HEK293 (cell line): ENCODE results near the gene FADS1.

Experiments used
- CTCF ChIA-PET: fragments of 350-600 bp; formaldehyde crosslinking; extraction: SDS; loops from one replicate; lab custom pipeline; 2021; ENCODE audit warnings: antibody characterized with exemption; lab: Yijun Ruan, JAX
- POLR2A ChIA-PET: fragments of 300-600 bp; formaldehyde crosslinking; extraction: SDS; loops from one replicate; lab custom pipeline; 2020; ENCODE audit warnings: antibody characterized with exemption, inconsistent platforms; lab: Yijun Ruan, JAX
- H3K27ac ChIP-seq: fragments of 200-500 bp; sonication (Bioruptor generic); 2 replicates; pipeline ENCODE4 v1.5.1; 2014; ENCODE audit warnings: low read depth, low read length, control low read depth, inconsistent platforms; ENCODE audit errors: extremely low read depth
- H3K36me3 ChIP-seq, 2 experiments: fragments of 200-500 bp in 1 of 2; sonication (Bioruptor generic) in 1 of 2; 1 replicate in 1 of 2; 2 replicates in 1 of 2; pipeline ENCODE4 v1.5.1; 2014 to 2017; ENCODE audit warnings: inconsistent platforms in 2 of 2, low read length in 2 of 2; ENCODE audit not compliant: control insufficient read depth in 2 of 2, insufficient read depth in 1 of 2
- H3K4me1 ChIP-seq: fragments of 200-500 bp; sonication (Bioruptor generic); 2 replicates; pipeline ENCODE4 v1.5.1; 2014; ENCODE audit warnings: mild to moderate bottlenecking, low read length, inconsistent platforms; ENCODE audit not compliant: control insufficient read depth, insufficient read depth
- H3K4me3 ChIP-seq: 2 replicates; pipeline ENCODE4 v1.5.1; 2011; ENCODE audit warnings: low read depth, mild to moderate bottlenecking, control low read depth, low read length, moderate library complexity
- H3K9me3 ChIP-seq: fragments of 200-500 bp; sonication (Bioruptor generic); 2 replicates; pipeline ENCODE4 v1.5.1; 2014; ENCODE audit warnings: low read depth, low read length, inconsistent platforms; ENCODE audit not compliant: control insufficient read depth, insufficient read depth
- GLIS1 ChIP-seq: fragments of 450-650 bp; formaldehyde crosslinking; IDR thresholded peaks from 2 replicates; pipeline ENCODE4 v1.5.1; 2016; ENCODE audit warnings: missing biosample characterization, missing genetic modification characterization
- WT1 ChIP-seq: fragments of 450-650 bp; formaldehyde crosslinking; IDR thresholded peaks from 2 replicates; pipeline ENCODE4 v1.5.1; 2016; ENCODE audit warnings: missing biosample characterization, missing genetic modification characterization
- ZBTB17 ChIP-seq: fragments of 450-650 bp; formaldehyde crosslinking; IDR thresholded peaks from 2 replicates; pipeline ENCODE4 v1.5.1; 2016; ENCODE audit warnings: missing biosample characterization, missing genetic modification characterization
- ZBTB20 ChIP-seq: fragments of 450-650 bp; formaldehyde crosslinking; IDR thresholded peaks from 2 replicates; pipeline ENCODE4 v1.5.1; 2016; ENCODE audit warnings: missing biosample characterization, missing genetic modification characterization
- ZBTB7A ChIP-seq: fragments of 450-650 bp; formaldehyde crosslinking; IDR thresholded peaks from 2 replicates; pipeline ENCODE4 v1.5.1; 2016; ENCODE audit warnings: low read depth, missing biosample characterization, missing genetic modification characterization
- ZFP37 ChIP-seq: fragments of 450-650 bp; formaldehyde crosslinking; IDR thresholded peaks from 2 replicates; pipeline ENCODE4 v1.5.1; 2016; ENCODE audit warnings: missing biosample characterization, missing genetic modification characterization
- ZNF10 ChIP-seq: fragments of 450-650 bp; formaldehyde crosslinking; IDR thresholded peaks from 2 replicates; pipeline ENCODE4 v1.5.1; 2017; ENCODE audit warnings: missing biosample characterization, missing genetic modification characterization
- ZNF121 ChIP-seq: fragments of 450-650 bp; formaldehyde crosslinking; IDR thresholded peaks from 2 replicates; pipeline ENCODE4 v1.5.1; 2016; ENCODE audit warnings: missing biosample characterization, missing genetic modification characterization
- ZNF133 ChIP-seq: fragments of 450-650 bp; formaldehyde crosslinking; IDR thresholded peaks from 2 replicates; pipeline ENCODE4 v1.5.1; 2016; ENCODE audit warnings: missing biosample characterization, missing genetic modification characterization
- ZNF138 ChIP-seq: fragments of 450-650 bp; formaldehyde crosslinking; IDR thresholded peaks from 2 replicates; pipeline ENCODE4 v1.5.1; 2016; ENCODE audit warnings: missing biosample characterization, missing genetic modification characterization, borderline replicate concordance
- ZNF16 ChIP-seq: fragments of 450-650 bp; formaldehyde crosslinking; IDR thresholded peaks from 2 replicates; pipeline ENCODE4 v1.5.1; 2016; ENCODE audit warnings: low read depth, missing biosample characterization, missing genetic modification characterization
- ZNF175 ChIP-seq: fragments of 450-650 bp; formaldehyde crosslinking; IDR thresholded peaks from 2 replicates; pipeline ENCODE4 v1.5.1; 2016; ENCODE audit warnings: missing biosample characterization, missing genetic modification characterization
- ZNF544 ChIP-seq: fragments of 450-650 bp; formaldehyde crosslinking; IDR thresholded peaks from 2 replicates; pipeline ENCODE4 v1.5.0; 2017; ENCODE audit warnings: missing biosample characterization, missing genetic modification characterization
- ZNF561 ChIP-seq: fragments of 450-650 bp; IDR thresholded peaks from 2 replicates; pipeline ENCODE4 v1.5.1; 2018; ENCODE audit warnings: missing biosample characterization, missing genetic modification characterization, borderline replicate concordance
- ZNF580 ChIP-seq: fragments of 450-650 bp; formaldehyde crosslinking; IDR thresholded peaks from 2 replicates; pipeline ENCODE4 v1.5.1; 2016; ENCODE audit warnings: missing biosample characterization, missing genetic modification characterization
- ZNF596 ChIP-seq: fragments of 450-650 bp; IDR thresholded peaks from 2 replicates; pipeline ENCODE4 v1.5.0; 2018; ENCODE audit warnings: missing biosample characterization, mild to moderate bottlenecking, missing genetic modification characterization, moderate library complexity
- ZNF792 ChIP-seq: fragments of 450-650 bp; formaldehyde crosslinking; IDR thresholded peaks from 2 replicates; pipeline ENCODE4 v1.5.1; 2016; ENCODE audit warnings: missing biosample characterization, missing genetic modification characterization
- ZNF843 ChIP-seq: fragments of 450-650 bp; formaldehyde crosslinking; IDR thresholded peaks from 2 replicates; pipeline ENCODE4 v1.5.1; 2016; ENCODE audit warnings: missing biosample characterization, missing genetic modification characterization
- ZSCAN30 ChIP-seq: fragments of 450-650 bp; IDR thresholded peaks from 2 replicates; pipeline ENCODE4 v1.5.1; 2018; ENCODE audit warnings: missing biosample characterization, mild to moderate bottlenecking, missing genetic modification characterization, moderate library complexity
- TF ChIP-seq, protein P1 (sequence below): fragments of 450-650 bp; formaldehyde crosslinking; IDR thresholded peaks from 2 replicates; pipeline ENCODE4 v1.5.1; 2016; ENCODE audit warnings: missing biosample characterization, missing genetic modification characterization
- TF ChIP-seq, protein P2 (sequence below): fragments of 450-650 bp; formaldehyde crosslinking; IDR thresholded peaks from 2 replicates; pipeline ENCODE4 v1.5.1; 2016; ENCODE audit warnings: missing biosample characterization, missing genetic modification characterization, low read depth
- TF ChIP-seq, protein P3 (sequence below): fragments of 450-650 bp; formaldehyde crosslinking; IDR thresholded peaks from 2 replicates; pipeline ENCODE4 v1.5.1; 2016; ENCODE audit warnings: missing biosample characterization, missing genetic modification characterization
- TF ChIP-seq, protein P4 (sequence below): fragments of 450-650 bp; formaldehyde crosslinking; IDR thresholded peaks from 2 replicates; pipeline ENCODE4; 2016; ENCODE audit warnings: missing biosample characterization, missing genetic modification characterization
- TF ChIP-seq, protein P5 (sequence below): fragments of 450-650 bp; formaldehyde crosslinking; IDR thresholded peaks from 2 replicates; pipeline ENCODE4 v1.5.1; 2016; ENCODE audit warnings: missing biosample characterization, missing genetic modification characterization

The FADS1 gene

DNA sequence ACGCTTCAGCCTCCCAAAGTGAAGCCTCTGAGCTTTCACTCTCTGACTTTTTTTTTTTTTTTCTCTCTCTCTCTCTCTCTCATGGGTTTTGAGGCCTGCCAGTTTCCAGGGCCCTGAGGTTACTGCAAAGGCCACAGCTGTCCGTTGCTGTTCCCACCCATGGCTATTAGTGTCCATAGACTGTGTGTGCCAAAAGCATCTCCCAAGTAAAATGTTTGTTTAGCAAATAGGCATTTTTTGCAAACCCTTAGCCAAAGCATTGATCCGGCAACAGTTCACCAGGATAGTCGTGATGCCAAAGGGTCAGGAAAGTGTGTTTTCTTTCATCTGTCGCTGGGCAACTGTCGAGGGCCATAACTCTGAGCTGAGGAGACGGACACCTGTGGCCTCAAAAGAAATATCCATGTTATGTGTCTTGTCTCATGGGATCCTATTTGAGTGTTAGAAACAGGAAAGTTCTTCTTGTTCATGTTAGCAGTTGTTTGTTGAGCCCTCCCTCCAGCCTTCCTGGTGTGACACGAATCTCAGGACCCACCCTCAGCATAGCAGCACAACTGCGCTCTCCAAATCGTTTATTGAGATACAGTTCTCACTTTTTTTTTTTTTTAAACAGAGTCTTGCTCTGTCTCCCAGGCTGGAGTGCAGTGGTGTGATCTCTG lies 29.7 kb upstream of the FADS1 start:
- H3K9me3 ChIP-seq: no peaks in the 10 kb centered on the region
- TF ChIP-seq ZFP37 (tag by site-specific recombination): no peak
- no peak for TF ChIP-seq WT1 (tag by site-specific recombination)
- TF ChIP-seq ZBTB17 (tag by site-specific recombination): no peak
- TF ChIP-seq ZNF175 (tag by site-specific recombination): no peak
- TF ChIP-seq ZSCAN30: no peak
- TF ChIP-seq, protein P1, sequence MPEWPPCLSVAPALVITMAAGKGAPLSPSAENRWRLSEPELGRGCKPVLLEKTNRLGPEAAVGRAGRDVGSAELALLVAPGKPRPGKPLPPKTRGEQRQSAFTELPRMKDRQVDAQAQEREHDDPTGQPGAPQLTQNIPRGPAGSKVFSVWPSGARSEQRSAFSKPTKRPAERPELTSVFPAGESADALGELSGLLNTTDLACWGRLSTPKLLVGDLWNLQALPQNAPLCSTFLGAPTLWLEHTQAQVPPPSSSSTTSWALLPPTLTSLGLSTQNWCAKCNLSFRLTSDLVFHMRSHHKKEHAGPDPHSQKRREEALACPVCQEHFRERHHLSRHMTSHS (tag by site-specific recombination): no peak
- no peak for TF ChIP-seq ZNF580 (tag by site-specific recombination)
- TF ChIP-seq ZNF561 (tag by site-specific recombination): no peak
- TF ChIP-seq ZNF843 (tag by site-specific recombination): no peak
- TF ChIP-seq ZNF133 (tag by site-specific recombination): no peak
- no peak for TF ChIP-seq ZNF121 (tag by site-specific recombination)
- TF ChIP-seq ZNF16 (tag by site-specific recombination): no peak
- TF ChIP-seq ZNF792 (tag by site-specific recombination): no peak
- no peak for TF ChIP-seq ZBTB20 (tag by site-specific recombination)
- no peak for TF ChIP-seq ZNF10 (tag by site-specific recombination)
- no peak for TF ChIP-seq ZNF596 (tag by site-specific recombination)
- TF ChIP-seq, all 188 proteins: peak for 0
- POLR2A ChIA-PET: interaction anchor here (0.7 kb wide), 1 partner anchor 32 kb away, joined by 3 read pairs; no protein-coding TSS in a partner anchor
- Histone ChIP-seq H3K27ac (no peak overlapping the region), H3K4me1 (no peaks in the 10 kb centered on the region), H3K4me3 (no peak overlapping the region), H3K36me3 (peaks cover 19 to 28% of the 10 kb centered on the region in 2 experiments)
- CTCF ChIA-PET: interaction anchor here (0.6 to 1.0 kb wide), 3 partner anchors 31 to 83 kb away, joined by 3 read pairs; no protein-coding TSS in a partner anchor

DNA sequence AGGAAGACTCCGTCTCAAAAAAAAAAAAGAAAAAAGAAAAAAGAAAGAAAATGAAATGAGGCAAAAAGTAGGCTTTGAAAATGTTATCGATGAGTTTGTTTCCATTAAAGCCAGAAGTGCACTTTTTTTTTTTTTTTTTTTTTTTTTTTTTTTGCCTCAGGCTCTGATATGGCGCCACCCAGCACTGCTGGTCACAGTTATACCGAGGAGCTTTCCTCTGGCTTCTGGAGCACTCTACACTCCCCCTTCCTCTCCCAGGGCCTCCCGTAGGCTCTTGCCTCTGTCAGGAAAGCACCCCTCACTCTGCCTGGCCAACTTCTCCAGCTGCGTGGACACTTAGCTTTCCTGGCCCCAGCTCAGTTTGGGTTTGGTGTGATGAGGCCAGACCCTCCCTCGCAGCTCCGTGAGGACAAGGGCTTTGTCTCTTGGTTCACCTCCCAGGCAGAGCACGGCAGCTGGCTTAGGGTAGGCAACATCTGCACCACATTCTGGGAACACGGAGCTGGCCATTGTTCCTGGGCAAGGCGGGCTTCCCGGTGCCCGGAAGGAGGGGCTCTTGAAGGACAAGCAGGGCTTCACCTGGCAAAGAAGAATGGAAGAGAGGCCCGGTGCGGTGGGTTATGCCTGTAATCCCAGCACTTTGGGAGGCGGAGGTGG lies 28.2 kb upstream of the FADS1 start:
- ChIA-PET CTCF (interaction anchor here (0.5 to 1.0 kb wide), 2 partner anchors 48 to 54 kb away, joined by 3 to 4 read pairs; no protein-coding TSS in a partner anchor), POLR2A (interaction anchor here (0.7 kb wide), 1 partner anchor 48 kb away, joined by 6 read pairs; no protein-coding TSS in a partner anchor)
- peaks cover 27% of the 10 kb centered on the region in 2 experiments; a peak in 2 of 3 replicates for H3K36me3 ChIP-seq

DNA sequence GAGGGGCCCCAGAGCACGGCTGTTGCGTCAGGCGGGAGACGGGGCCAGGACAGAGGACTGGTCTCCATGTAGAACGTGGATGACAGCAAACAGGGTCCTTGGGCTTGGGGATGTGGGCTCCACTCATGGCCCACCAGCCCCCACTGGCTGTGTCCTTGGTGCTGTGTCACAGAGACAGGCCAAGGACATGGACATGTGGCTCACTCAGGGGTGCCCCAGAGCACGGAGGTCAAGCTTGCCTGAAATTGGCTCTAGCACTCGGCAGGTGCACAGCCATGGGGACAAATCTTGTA lies 25.7 kb upstream of the FADS1 start:
- Histone ChIP-seq H3K4me1 (no peaks in the 10 kb centered on the region), H3K36me3 (peaks cover 18 to 21% of the 10 kb centered on the region in 2 experiments; a peak in 2 of 3 replicates), H3K27ac (no peak overlapping the region), H3K9me3 (no peaks in the 10 kb centered on the region), H3K4me3 (no peak overlapping the region)
- ChIA-PET POLR2A (interaction anchor here (1.2 kb wide), 1 partner anchor 45 kb away, joined by 3 read pairs; no protein-coding TSS in a partner anchor), CTCF (interaction anchor here (1.0 kb wide), 1 partner anchor 13 kb away, joined by 3 read pairs; no protein-coding TSS in a partner anchor)
- TF ChIP-seq, protein P2, sequence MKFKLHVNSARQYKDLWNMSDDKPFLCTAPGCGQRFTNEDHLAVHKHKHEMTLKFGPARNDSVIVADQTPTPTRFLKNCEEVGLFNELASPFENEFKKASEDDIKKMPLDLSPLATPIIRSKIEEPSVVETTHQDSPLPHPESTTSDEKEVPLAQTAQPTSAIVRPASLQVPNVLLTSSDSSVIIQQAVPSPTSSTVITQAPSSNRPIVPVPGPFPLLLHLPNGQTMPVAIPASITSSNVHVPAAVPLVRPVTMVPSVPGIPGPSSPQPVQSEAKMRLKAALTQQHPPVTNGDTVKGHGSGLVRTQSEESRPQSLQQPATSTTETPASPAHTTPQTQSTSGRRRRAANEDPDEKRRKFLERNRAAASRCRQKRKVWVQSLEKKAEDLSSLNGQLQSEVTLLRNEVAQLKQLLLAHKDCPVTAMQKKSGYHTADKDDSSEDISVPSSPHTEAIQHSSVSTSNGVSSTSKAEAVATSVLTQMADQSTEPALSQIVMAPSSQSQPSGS: no peak
- TF ChIP-seq ZBTB7A (tag by site-specific recombination): no peak
- TF ChIP-seq ZBTB17 (tag by site-specific recombination): no peak
- no peak for TF ChIP-seq ZNF138 (tag by site-specific recombination)
- TF ChIP-seq, protein P3, sequence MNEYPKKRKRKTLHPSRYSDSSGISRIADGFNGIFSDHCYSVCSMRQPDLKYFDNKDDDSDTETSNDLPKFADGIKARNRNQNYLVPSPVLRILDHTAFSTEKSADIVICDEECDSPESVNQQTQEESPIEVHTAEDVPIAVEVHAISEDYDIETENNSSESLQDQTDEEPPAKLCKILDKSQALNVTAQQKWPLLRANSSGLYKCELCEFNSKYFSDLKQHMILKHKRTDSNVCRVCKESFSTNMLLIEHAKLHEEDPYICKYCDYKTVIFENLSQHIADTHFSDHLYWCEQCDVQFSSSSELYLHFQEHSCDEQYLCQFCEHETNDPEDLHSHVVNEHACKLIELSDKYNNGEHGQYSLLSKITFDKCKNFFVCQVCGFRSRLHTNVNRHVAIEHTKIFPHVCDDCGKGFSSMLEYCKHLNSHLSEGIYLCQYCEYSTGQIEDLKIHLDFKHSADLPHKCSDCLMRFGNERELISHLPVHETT (tag by site-specific recombination): no peak
- TF ChIP-seq ZNF544 (tag by site-specific recombination): no peak
- TF ChIP-seq, protein P4, sequence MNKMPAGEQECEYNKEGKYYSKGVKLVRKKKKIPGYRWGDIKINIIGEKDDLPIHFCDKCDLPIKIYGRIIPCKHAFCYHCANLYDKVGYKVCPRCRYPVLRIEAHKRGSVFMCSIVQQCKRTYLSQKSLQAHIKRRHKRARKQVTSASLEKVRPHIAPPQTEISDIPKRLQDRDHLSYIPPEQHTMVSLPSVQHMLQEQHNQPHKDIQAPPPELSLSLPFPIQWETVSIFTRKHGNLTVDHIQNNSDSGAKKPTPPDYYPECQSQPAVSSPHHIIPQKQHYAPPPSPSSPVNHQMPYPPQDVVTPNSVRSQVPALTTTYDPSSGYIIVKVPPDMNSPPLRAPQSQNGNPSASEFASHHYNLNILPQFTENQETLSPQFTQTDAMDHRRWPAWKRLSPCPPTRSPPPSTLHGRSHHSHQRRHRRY (tag by site-specific recombination): no peak

More for the DNA sequence above, 28.2 kb upstream of the FADS1 start:
- H3K4me3 ChIP-seq: no peak overlapping the region
- H3K27ac ChIP-seq: no peak overlapping the region
- no peak for TF ChIP-seq GLIS1 (tag by site-specific recombination)
- TF ChIP-seq, protein P5, sequence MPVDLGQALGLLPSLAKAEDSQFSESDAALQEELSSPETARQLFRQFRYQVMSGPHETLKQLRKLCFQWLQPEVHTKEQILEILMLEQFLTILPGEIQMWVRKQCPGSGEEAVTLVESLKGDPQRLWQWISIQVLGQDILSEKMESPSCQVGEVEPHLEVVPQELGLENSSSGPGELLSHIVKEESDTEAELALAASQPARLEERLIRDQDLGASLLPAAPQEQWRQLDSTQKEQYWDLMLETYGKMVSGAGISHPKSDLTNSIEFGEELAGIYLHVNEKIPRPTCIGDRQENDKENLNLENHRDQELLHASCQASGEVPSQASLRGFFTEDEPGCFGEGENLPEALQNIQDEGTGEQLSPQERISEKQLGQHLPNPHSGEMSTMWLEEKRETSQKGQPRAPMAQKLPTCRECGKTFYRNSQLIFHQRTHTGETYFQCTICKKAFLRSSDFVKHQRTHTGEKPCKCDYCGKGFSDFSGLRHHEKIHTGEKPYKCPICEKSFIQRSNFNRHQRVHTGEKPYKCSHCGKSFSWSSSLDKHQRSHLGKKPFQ (tag by site-specific recombination): no peak
- no peaks in the 10 kb centered on the region for H3K4me1 ChIP-seq
- no peaks in the 10 kb centered on the region for H3K9me3 ChIP-seq
